Testis (tissue), 2 donors: ENCODE data around the gene SEC14L5.

Experiments used
- CTCF ChIP-seq, 3 experiments: fragments of 450-650 bp in 2 of 3; fragments of 200-600 bp in 1 of 3; sonication (generic) in 1 of 3; IDR thresholded peaks; one replicate each; pipeline ENCODE4 v1.5.1; 2016 to 2019; ENCODE audit warnings: antibody characterized with exemption in 3 of 3, mild to moderate bottlenecking in 2 of 3, moderate library complexity in 1 of 3
- POLR2A ChIP-seq: fragments of 450-650 bp; IDR thresholded peaks from one replicate; pipeline ENCODE4 v1.6.1; 2017; ENCODE audit warnings: antibody characterized with exemption, mild to moderate bottlenecking, moderate library complexity

DNA sequence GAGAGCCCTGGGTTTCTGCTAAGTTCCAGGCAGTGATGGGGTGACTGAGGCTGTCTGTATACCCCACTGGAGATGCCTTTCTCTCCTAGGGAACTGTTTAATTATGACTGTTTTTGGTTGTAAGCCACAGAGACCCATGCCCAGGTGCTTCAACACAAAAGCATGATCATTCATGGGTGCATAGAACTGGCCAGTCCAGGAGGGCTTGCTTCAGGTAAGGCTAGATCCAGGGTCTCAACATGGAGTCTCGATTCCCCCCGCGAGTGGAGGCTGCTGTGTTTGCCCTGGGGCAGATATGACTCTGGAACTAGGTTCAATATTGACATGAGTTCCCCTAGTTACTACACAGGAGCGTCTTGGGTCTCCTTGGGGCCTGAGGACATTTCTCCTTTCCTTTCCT lies 57.8 kb downstream of the SEC14L5 start:
- no peak for TF ChIP-seq POLR2A
- no peak for TF ChIP-seq CTCF (IDR thresholded peaks at IDR 0.05)
